ENCODE results near the gene TGM4.
A peak's percentile ranks its signal among the peaks of the same experiment; 100 is the strongest.

The TGM4 gene

GRCh38 chr3:44880284-44880683 lies 5.9 kb downstream of the TGM4 start:
- H3K4me1 ChIP-seq (ENCODE audit: control insufficient read depth, insufficient read depth, low read length), result no peaks in the 10 kb centered on the region
- H3K4me3 ChIP-seq (ENCODE audit: low read depth, low read length), result no peak overlapping the region
- peak; percentile 84 for TF ChIP-seq ZIC2 (tag by site-specific recombination; IDR thresholded peaks at IDR 0.05)
- no peak for TF ChIP-seq SCRT2 (tag by site-specific recombination; IDR thresholded peaks at IDR 0.05)
- TF ChIP-seq ZNF561 (tag by site-specific recombination; IDR thresholded peaks at IDR 0.05; ENCODE audit: borderline replicate concordance), result no peak
- peak; percentile 83 for TF ChIP-seq GLIS1 (tag by site-specific recombination; IDR thresholded peaks at IDR 0.05)
- TF ChIP-seq, protein P1, sequence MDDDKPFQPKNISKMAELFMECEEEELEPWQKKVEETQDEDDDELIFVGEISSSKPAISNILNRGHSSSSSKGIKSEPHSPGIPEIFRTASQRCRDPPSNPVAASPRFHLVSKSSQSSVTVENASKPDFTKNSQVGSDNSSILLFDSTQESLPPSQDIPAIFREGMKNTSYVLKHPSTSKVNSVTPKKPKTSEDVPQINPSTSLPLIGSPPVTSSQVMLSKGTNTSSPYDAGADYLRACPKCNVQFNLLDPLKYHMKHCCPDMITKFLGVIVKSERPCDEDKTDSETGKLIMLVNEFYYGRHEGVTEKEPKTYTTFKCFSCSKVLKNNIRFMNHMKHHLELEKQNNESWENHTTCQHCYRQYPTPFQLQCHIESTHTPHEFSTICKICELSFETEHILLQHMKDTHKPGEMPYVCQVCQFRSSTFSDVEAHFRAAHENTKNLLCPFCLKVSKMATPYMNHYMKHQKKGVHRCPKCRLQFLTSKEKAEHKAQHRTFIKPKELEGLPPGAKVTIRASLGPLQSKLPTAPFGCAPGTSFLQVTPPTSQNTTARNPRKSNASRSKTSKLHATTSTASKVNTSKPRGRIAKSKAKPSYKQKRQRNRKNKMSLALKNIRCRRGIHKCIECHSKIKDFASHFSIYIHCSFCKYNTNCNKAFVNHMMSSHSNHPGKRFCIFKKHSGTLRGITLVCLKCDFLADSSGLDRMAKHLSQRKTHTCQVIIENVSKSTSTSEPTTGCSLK (tag by site-specific recombination; IDR thresholded peaks at IDR 0.05), result no peak
- TF ChIP-seq ZNF433 (tag by site-specific recombination; IDR thresholded peaks at IDR 0.05; ENCODE audit: low read depth), result no peak
- no peak for TF ChIP-seq ZNF621 (tag by site-specific recombination; IDR thresholded peaks at IDR 0.05)
- no peak for TF ChIP-seq ZNF768 (tag by site-specific recombination; IDR thresholded peaks at IDR 0.05)
- no peak for TF ChIP-seq ZBTB17 (tag by site-specific recombination; IDR thresholded peaks at IDR 0.05)
- TF ChIP-seq, protein P2, sequence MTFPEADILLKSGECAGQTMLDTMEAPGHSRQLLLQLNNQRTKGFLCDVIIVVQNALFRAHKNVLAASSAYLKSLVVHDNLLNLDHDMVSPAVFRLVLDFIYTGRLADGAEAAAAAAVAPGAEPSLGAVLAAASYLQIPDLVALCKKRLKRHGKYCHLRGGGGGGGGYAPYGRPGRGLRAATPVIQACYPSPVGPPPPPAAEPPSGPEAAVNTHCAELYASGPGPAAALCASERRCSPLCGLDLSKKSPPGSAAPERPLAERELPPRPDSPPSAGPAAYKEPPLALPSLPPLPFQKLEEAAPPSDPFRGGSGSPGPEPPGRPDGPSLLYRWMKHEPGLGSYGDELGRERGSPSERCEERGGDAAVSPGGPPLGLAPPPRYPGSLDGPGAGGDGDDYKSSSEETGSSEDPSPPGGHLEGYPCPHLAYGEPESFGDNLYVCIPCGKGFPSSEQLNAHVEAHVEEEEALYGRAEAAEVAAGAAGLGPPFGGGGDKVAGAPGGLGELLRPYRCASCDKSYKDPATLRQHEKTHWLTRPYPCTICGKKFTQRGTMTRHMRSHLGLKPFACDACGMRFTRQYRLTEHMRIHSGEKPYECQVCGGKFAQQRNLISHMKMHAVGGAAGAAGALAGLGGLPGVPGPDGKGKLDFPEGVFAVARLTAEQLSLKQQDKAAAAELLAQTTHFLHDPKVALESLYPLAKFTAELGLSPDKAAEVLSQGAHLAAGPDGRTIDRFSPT (tag by site-specific recombination; IDR thresholded peaks at IDR 0.05), result no peak
- no peak for TF ChIP-seq ZNF624 (tag by site-specific recombination; IDR thresholded peaks at IDR 0.05)
- no peak for TF ChIP-seq ZBTB21 (tag by site-specific recombination; IDR thresholded peaks at IDR 0.05)
- TF ChIP-seq ZNF335 (tag by site-specific recombination; conservative IDR thresholded peaks at IDR 0.05), result peak; percentile 57
- TF ChIP-seq, protein P3, sequence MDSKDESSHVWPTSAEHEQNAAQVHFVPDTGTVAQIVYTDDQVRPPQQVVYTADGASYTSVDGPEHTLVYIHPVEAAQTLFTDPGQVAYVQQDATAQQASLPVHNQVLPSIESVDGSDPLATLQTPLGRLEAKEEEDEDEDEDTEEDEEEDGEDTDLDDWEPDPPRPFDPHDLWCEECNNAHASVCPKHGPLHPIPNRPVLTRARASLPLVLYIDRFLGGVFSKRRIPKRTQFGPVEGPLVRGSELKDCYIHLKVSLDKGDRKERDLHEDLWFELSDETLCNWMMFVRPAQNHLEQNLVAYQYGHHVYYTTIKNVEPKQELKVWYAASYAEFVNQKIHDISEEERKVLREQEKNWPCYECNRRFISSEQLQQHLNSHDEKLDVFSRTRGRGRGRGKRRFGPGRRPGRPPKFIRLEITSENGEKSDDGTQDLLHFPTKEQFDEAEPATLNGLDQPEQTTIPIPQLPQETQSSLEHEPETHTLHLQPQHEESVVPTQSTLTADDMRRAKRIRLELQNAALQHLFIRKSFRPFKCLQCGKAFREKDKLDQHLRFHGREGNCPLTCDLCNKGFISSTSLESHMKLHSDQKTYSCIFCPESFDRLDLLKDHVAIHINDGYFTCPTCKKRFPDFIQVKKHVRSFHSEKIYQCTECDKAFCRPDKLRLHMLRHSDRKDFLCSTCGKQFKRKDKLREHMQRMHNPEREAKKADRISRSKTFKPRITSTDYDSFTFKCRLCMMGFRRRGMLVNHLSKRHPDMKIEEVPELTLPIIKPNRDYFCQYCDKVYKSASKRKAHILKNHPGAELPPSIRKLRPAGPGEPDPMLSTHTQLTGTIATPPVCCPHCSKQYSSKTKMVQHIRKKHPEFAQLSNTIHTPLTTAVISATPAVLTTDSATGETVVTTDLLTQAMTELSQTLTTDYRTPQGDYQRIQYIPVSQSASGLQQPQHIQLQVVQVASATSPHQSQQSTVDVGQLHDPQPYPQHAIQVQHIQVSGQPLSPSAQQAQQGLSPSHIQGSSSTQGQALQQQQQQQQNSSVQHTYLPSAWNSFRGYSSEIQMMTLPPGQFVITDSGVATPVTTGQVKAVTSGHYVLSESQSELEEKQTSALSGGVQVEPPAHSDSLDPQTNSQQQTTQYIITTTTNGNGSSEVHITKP (tag by site-specific recombination; IDR thresholded peaks at IDR 0.05), result no peak
- no peaks in the 10 kb centered on the region for H3K9me3 ChIP-seq (ENCODE audit: control insufficient read depth, insufficient read depth, low read depth, low read length)
- no peak overlapping the region for H3K27ac ChIP-seq (ENCODE audit: extremely low read depth, low read depth, low read length)
- H3K36me3 ChIP-seq (ENCODE audit: control insufficient read depth in 2 of 2, insufficient read depth in 1 of 2, low read length in 2 of 2), result no peaks in the 10 kb centered on the region
- POLR2A ChIA-PET, result no interaction called here
- CTCF ChIA-PET, result no interaction called here

GRCh38 chr3:44883213-44883955 lies 9.0 kb downstream of the TGM4 start:
- Histone ChIP-seq H3K27ac (ENCODE audit: extremely low read depth, low read depth, low read length) (no peak overlapping the region), H3K4me1 (ENCODE audit: control insufficient read depth, insufficient read depth, low read length) (no peaks in the 10 kb centered on the region), H3K36me3 (ENCODE audit: control insufficient read depth in 2 of 2, insufficient read depth in 1 of 2, low read length in 2 of 2) (no peaks in the 10 kb centered on the region), H3K4me3 (ENCODE audit: low read depth, low read length) (no peak overlapping the region), H3K9me3 (ENCODE audit: control insufficient read depth, insufficient read depth, low read depth, low read length) (no peaks in the 10 kb centered on the region)
- ChIA-PET POLR2A (no interaction called here), CTCF (interaction anchor here (0.7 kb wide), 1 partner anchor 122 kb away, joined by 3 read pairs; the partner anchor contains the start of gene KIAA1143)
- TF ChIP-seq ZNF426 (tag by site-specific recombination; IDR thresholded peaks at IDR 0.05) (no peak), ZNF132 (tag by site-specific recombination; IDR thresholded peaks at IDR 0.05; ENCODE audit: borderline replicate concordance) (no peak), ZNF157 (tag by site-specific recombination; IDR thresholded peaks at IDR 0.05) (no peak), ZNF658 (tag by site-specific recombination; IDR thresholded peaks at IDR 0.05) (no peak), ZNF639 (tag by site-specific recombination; IDR thresholded peaks at IDR 0.05) (no peak), ZBTB44 (tag by site-specific recombination; IDR thresholded peaks at IDR 0.05) (no peak), ZNF777 (tag by site-specific recombination; IDR thresholded peaks at IDR 0.05; ENCODE audit: borderline replicate concordance) (no peak), ZNF248 (tag by site-specific recombination; IDR thresholded peaks at IDR 0.05) (no peak)
- TF ChIP-seq, protein P4, sequence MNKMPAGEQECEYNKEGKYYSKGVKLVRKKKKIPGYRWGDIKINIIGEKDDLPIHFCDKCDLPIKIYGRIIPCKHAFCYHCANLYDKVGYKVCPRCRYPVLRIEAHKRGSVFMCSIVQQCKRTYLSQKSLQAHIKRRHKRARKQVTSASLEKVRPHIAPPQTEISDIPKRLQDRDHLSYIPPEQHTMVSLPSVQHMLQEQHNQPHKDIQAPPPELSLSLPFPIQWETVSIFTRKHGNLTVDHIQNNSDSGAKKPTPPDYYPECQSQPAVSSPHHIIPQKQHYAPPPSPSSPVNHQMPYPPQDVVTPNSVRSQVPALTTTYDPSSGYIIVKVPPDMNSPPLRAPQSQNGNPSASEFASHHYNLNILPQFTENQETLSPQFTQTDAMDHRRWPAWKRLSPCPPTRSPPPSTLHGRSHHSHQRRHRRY (tag by site-specific recombination; IDR thresholded peaks at IDR 0.05), result no peak

All from HEK293 (cell line).